Measurements from ENCODE around the gene ARHGEF10L.

GRCh38 chr1:17741052-17741451, 201.6 kb downstream of the ARHGEF10L start:
- no peak for TF ChIP-seq CTCF (IDR thresholded peaks at IDR 0.05; ENCODE audit: insufficient read depth, low read length, poor library complexity, severe bottlenecking)
- TF ChIP-seq EZH2phosphoT487 (conservative IDR thresholded peaks at IDR 0.05; ENCODE audit: low read length), result no peak
